GM23248 (cell line): ENCODE results near the gene ENTPD3. TPM values are rescaled to one million over a fixed set of nuclear protein-coding genes. Genes with fewer than 3 reads are reported as not detected.

Source experiments
- DNase-seq: peaks from one replicate; pipeline ENCODE4 v3.0.0-alpha.2; 2015
- H2AFZ ChIP-seq: fragments of 200-600 bp; sonication (generic); 2 replicates; pipeline ENCODE4 v1.6.1; 2016; ENCODE audit warnings: antibody characterized with exemption
- H3F3A ChIP-seq: fragments of 200-600 bp; sonication (generic); 2 replicates; pipeline ENCODE4 v1.6.1; 2016; ENCODE audit warnings: mild to moderate bottlenecking, antibody characterized with exemption, mixed run types; ENCODE audit not compliant: insufficient read depth
- H3K27ac ChIP-seq: fragments of 200-600 bp; sonication (generic); 2 replicates; pipeline ENCODE4 v1.5.1; 2016; ENCODE audit warnings: mild to moderate bottlenecking
- H3K27me3 ChIP-seq: fragments of 200-600 bp; sonication (generic); replicated peaks from 2 replicates; pipeline ENCODE4 v1.6.1; 2016; ENCODE audit warnings: mild to moderate bottlenecking; ENCODE audit not compliant: insufficient read depth
- H3K36me3 ChIP-seq: fragments of 200-600 bp; sonication (generic); 2 replicates; pipeline ENCODE4 v1.6.1; 2016; ENCODE audit warnings: low read depth, mild to moderate bottlenecking
- H3K4me1 ChIP-seq: fragments of 200-600 bp; sonication (generic); 2 replicates; pipeline ENCODE4 v1.6.1; 2016; ENCODE audit warnings: mild to moderate bottlenecking; ENCODE audit not compliant: insufficient read depth
- H3K4me2 ChIP-seq: fragments of 200-600 bp; sonication (generic); one replicate; pipeline ENCODE4 v1.6.1; 2016; ENCODE audit warnings: mild to moderate bottlenecking; ENCODE audit not compliant: unreplicated experiment
- H3K4me3 ChIP-seq: fragments of 200-600 bp; sonication (generic); 2 replicates; pipeline ENCODE4 v1.5.1; 2016; ENCODE audit warnings: mild to moderate bottlenecking
- H3K79me2 ChIP-seq: fragments of 200-600 bp; sonication (generic); 2 replicates; pipeline ENCODE4 v1.6.1; 2016; ENCODE audit warnings: mild to moderate bottlenecking; ENCODE audit not compliant: insufficient read depth
- H3K9ac ChIP-seq: fragments of 200-600 bp; sonication (generic); 2 replicates; pipeline ENCODE4 v1.6.1; 2016; ENCODE audit warnings: mild to moderate bottlenecking
- H3K9me2 ChIP-seq: fragments of 200-600 bp; sonication (generic); 2 replicates; pipeline ENCODE4 v1.6.1; 2016; ENCODE audit warnings: mixed run types, mild to moderate bottlenecking, moderate library complexity; ENCODE audit not compliant: insufficient read depth
- H3K9me3 ChIP-seq: fragments of 200-600 bp; sonication (generic); one replicate; pipeline ENCODE4 v1.6.1; 2017; ENCODE audit warnings: low read depth
- H4K20me1 ChIP-seq: fragments of 200-600 bp; sonication (generic); 2 replicates; pipeline ENCODE4 v1.6.0; 2016; ENCODE audit not compliant: insufficient read depth
- EZH2 ChIP-seq: fragments of 200-600 bp; sonication (generic); IDR thresholded peaks from 2 replicates; pipeline ENCODE4 v1.6.1; 2018; ENCODE audit warnings: antibody characterized with exemption, mild to moderate bottlenecking; ENCODE audit not compliant: insufficient read depth, poor library complexity, severe bottlenecking
- EZH2phosphoT487 ChIP-seq: fragments of 200-600 bp; sonication (generic); IDR thresholded peaks from 2 replicates; pipeline ENCODE4 v1.6.1; 2018; ENCODE audit warnings: antibody characterized with exemption, moderate library complexity, mild to moderate bottlenecking, low read depth; ENCODE audit not compliant: insufficient read depth
- WGBS, 2 experiments: methylation state at CpG; one replicate each; pipeline ENCODE4 v1.1.6; 2015 to 2017; ENCODE audit warnings: low lambda C conversion rate in 2 of 2, low coverage in 1 of 2; ENCODE audit errors: missing lambda C conversion rate in 2 of 2; 5-methylcytosine and 5-hydroxymethylcytosine counted together
- in situ Hi-C: fragments of 300-500 bp; cut with MboI; formaldehyde crosslinking; loops from 2 replicates; pipeline ENCODE4 v1.15.0; 2020
- polyA plus RNA-seq: library from polyadenylated mRNA; unstranded; fragments of >200 nt; fragmentation: Nextera tagmentation; extraction: Ambion mirVana; gene quantifications from 2 replicates; pipeline ENCODE4 v1.2.1, GENCODE V29; 2016
- total RNA-seq: library from RNA; depleted of rRNA; stranded (reverse); fragments of >200 nt; shearing (Covaris generic); gene quantifications from 2 replicates; pipeline ENCODE4 v1.2.3, GENCODE V29; 2014

ENTPD3 gene
- total and polyA plus RNA-seq, 2 experiments from 2014 or later, result not detected

DNA sequence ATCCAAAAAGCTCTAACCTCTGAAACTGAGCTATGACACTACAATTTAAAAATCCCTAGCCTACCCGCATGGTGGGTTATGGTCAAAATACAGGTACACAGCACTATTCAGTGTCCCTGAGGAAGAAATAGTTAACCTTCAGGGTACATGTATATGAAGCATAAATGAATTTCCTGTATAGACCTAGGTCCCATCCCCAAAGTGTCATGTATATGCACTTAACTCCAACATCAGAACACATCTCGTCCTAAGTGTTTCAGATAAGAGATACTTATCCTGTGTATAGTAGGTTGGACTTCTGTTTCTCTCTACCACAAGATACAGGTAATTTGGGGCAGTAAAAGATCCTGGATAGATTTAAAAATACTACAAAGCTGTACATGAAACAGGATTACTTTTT lies 76.6 kb downstream of the ENTPD3 start:
- in situ Hi-C loops, result no loop called here
- no peak overlapping the region for H3K9ac ChIP-seq
- H3K9me3 ChIP-seq, result no peaks in the 10 kb centered on the region
- no peak for DNase-seq
- peaks cover 73% of the 10 kb centered on the region for H3F3A ChIP-seq
- 94 to 97% methylated on average over 2 of the region's 2 CpGs for WGBS, 2 experiments
- no peak overlapping the region for H2AFZ ChIP-seq
- peaks cover 30% of the 10 kb centered on the region for H3K79me2 ChIP-seq
- no peak overlapping the region for H3K4me2 ChIP-seq
- H3K36me3 ChIP-seq, result peaks cover 52% of the 10 kb centered on the region
- no peaks in the 10 kb centered on the region for H3K9me2 ChIP-seq
- no peaks in the 10 kb centered on the region for H3K27me3 ChIP-seq
- no peaks in the 10 kb centered on the region for H4K20me1 ChIP-seq
- H3K27ac ChIP-seq, result no peak overlapping the region
- H3K4me1 ChIP-seq, result peaks cover 14% of the 10 kb centered on the region; the same call in 1 of the 2 replicates
- TF ChIP-seq EZH2phosphoT487, result no peak
- TF ChIP-seq EZH2, result no peak
- H3K4me3 ChIP-seq, result no peak overlapping the region

GRCh38 chr3:40464339-40465110 lies 77.5 kb downstream of the ENTPD3 start:
- peaks cover 21% of the 10 kb centered on the region for H3K79me2 ChIP-seq
- H3F3A ChIP-seq, result peaks cover 65% of the 10 kb centered on the region
- no peak overlapping the region for H3K9ac ChIP-seq
- no peaks in the 10 kb centered on the region for H4K20me1 ChIP-seq
- in situ Hi-C loops, result no loop called here
- H2AFZ ChIP-seq, result no peak overlapping the region
- no peaks in the 10 kb centered on the region for H3K9me2 ChIP-seq
- no peaks in the 10 kb centered on the region for H3K27me3 ChIP-seq
- 76 to 81% methylated on average over 9 of the region's 9 CpGs for WGBS, 2 experiments
- no peak overlapping the region for H3K4me2 ChIP-seq
- no peak for TF ChIP-seq EZH2
- no peak for TF ChIP-seq EZH2phosphoT487
- H3K27ac ChIP-seq, result no peak overlapping the region
- peaks cover 43% of the 10 kb centered on the region for H3K36me3 ChIP-seq
- DNase-seq, result no peak
- H3K4me3 ChIP-seq, result no peak overlapping the region
- peaks cover 6% of the 10 kb centered on the region; the same call in 1 of the 2 replicates for H3K4me1 ChIP-seq
- H3K9me3 ChIP-seq, result no peaks in the 10 kb centered on the region

- Histone ChIP-seq H3K79me2 (peaks cover 15% of the 10 kb centered on the region), H3K4me1 (peaks cover 3% of the 10 kb centered on the region; the same call in 1 of the 2 replicates), H3K9me2 (no peaks in the 10 kb centered on the region), H3K9me3 (no peaks in the 10 kb centered on the region), H4K20me1 (no peaks in the 10 kb centered on the region), H3K36me3 (peaks cover 38% of the 10 kb centered on the region), H3K27ac (no peak overlapping the region), H3F3A (peaks cover 61% of the 10 kb centered on the region), H3K4me2 (no peak overlapping the region), H2AFZ (no peak overlapping the region), H3K27me3 (no peaks in the 10 kb centered on the region), H3K9ac (no peak overlapping the region), H3K4me3 (no peak overlapping the region)
- 87 to 89% methylated on average over 4 of the region's 4 CpGs for WGBS, 2 experiments
- in situ Hi-C loops, result no loop called here
- TF ChIP-seq EZH2 (no peak), EZH2phosphoT487 (no peak)
- no peak for DNase-seq
Observed at GRCh38 chr3:40465111-40465407, 78.1 kb downstream of the ENTPD3 start.

GRCh38 chr3:40465456-40465855 lies 78.5 kb downstream of the ENTPD3 start:
- peaks cover 57% of the 10 kb centered on the region for H3F3A ChIP-seq
- peaks cover 11% of the 10 kb centered on the region for H3K79me2 ChIP-seq
- no peak overlapping the region for H3K9ac ChIP-seq
- peaks cover 34% of the 10 kb centered on the region for H3K36me3 ChIP-seq
- no peaks in the 10 kb centered on the region for H3K9me2 ChIP-seq
- no peaks in the 10 kb centered on the region for H3K27me3 ChIP-seq
- no peak overlapping the region for H3K4me3 ChIP-seq
- H2AFZ ChIP-seq, result no peak overlapping the region
- no peak overlapping the region for H3K27ac ChIP-seq
- in situ Hi-C loops, result no loop called here
- 79 to 88% methylated on average over 2 of the region's 2 CpGs for WGBS, 2 experiments
- no peak overlapping the region for H3K4me2 ChIP-seq
- H3K9me3 ChIP-seq, result no peaks in the 10 kb centered on the region
- TF ChIP-seq EZH2phosphoT487, result no peak
- no peak for TF ChIP-seq EZH2
- no peak for DNase-seq
- no peaks in the 10 kb centered on the region for H3K4me1 ChIP-seq
- no peaks in the 10 kb centered on the region for H4K20me1 ChIP-seq
